GM21529 (cell line): ENCODE measurements around the gene SIPA1L3.

Experiments used
- ATAC-seq: cut with Tn5 transposase; IDR thresholded peaks from one replicate; pipeline ENCODE4 v1.9.1; 2021; ENCODE audit not compliant: unreplicated experiment

The SIPA1L3 gene

GRCh38 chr19:38095411-38096308 is 188.7 kb downstream of the SIPA1L3 start:
- no peak for ATAC-seq

GRCh38 chr19:38099966-38100365 is 193.0 kb downstream of the SIPA1L3 start:
- no peak for ATAC-seq

GRCh38 chr19:38100589-38100988 is 193.6 kb downstream of the SIPA1L3 start:
- ATAC-seq = no peak

GRCh38 chr19:38101723-38102122 is 194.7 kb downstream of the SIPA1L3 start:
- ATAC-seq = no peak

- no peak for ATAC-seq
These were observed 198.6 kb downstream of the SIPA1L3 start for GRCh38 chr19:38105574-38105973.

- no peak for ATAC-seq
These were observed 200.1 kb downstream of the SIPA1L3 start for GRCh38 chr19:38107129-38107528.

GRCh38 chr19:38111898-38112297 is 204.9 kb downstream of the SIPA1L3 start:
- ATAC-seq = no peak

GRCh38 chr19:38114651-38115050 is 207.6 kb downstream of the SIPA1L3 start:
- no peak for ATAC-seq

GRCh38 chr19:38115271-38115802 is 208.3 kb downstream of the SIPA1L3 start:
- ATAC-seq = no peak

GRCh38 chr19:38118176-38118575 is 211.2 kb downstream of the SIPA1L3 start:
- ATAC-seq = no peak

- no peak for ATAC-seq
These were observed 213.5 kb downstream of the SIPA1L3 start for GRCh38 chr19:38120471-38121025.

- ATAC-seq = no peak
These were observed 215.5 kb downstream of the SIPA1L3 start for GRCh38 chr19:38122402-38123093.

- no peak for ATAC-seq
These were observed 218.2 kb downstream of the SIPA1L3 start for GRCh38 chr19:38125238-38125637.

GRCh38 chr19:38130399-38130798 is 223.4 kb downstream of the SIPA1L3 start:
- no peak for ATAC-seq

GRCh38 chr19:38132781-38133180 is 225.8 kb downstream of the SIPA1L3 start:
- no peak for ATAC-seq

GRCh38 chr19:38133319-38133718 is 226.3 kb downstream of the SIPA1L3 start:
- ATAC-seq = no peak

GRCh38 chr19:38134540-38135149 is 227.6 kb downstream of the SIPA1L3 start:
- ATAC-seq = no peak

GRCh38 chr19:38135150-38135998 is 228.4 kb downstream of the SIPA1L3 start:
- ATAC-seq = no peak

GRCh38 chr19:38139122-38139521 is 232.1 kb downstream of the SIPA1L3 start:
- no peak for ATAC-seq

GRCh38 chr19:38141108-38141507 is 234.1 kb downstream of the SIPA1L3 start:
- no peak for ATAC-seq
